Fibroblast of the aortic adventitia (primary cell): ENCODE data around the gene RUBCNL. TPM values are rescaled to one million over a fixed set of nuclear protein-coding genes. Genes with fewer than 3 reads are reported as not detected.

Source experiments
- DNase-seq: peaks from one replicate; pipeline ENCODE4 v3.0.0-alpha.2; 2010; ENCODE audit warnings: low read depth
- H3K4me3 ChIP-seq: 2 replicates; pipeline ENCODE4 v1.5.1; 2011; ENCODE audit warnings: low read depth, mild to moderate bottlenecking, control low read depth, low read length, moderate library complexity
- CTCF ChIP-seq: IDR thresholded peaks from 2 replicates; pipeline ENCODE4 v1.5.1; 2011; ENCODE audit warnings: mild to moderate bottlenecking, low read length, control low read depth, inconsistent platforms; ENCODE audit not compliant: insufficient read depth
- total RNA-seq: library from RNA; depleted of rRNA; stranded (reverse); fragments of >200 nt; gene quantifications from 2 replicates; pipeline ENCODE4 v1.2.3, GENCODE V29; 2012; ENCODE audit warnings: low replicate concordance

The RUBCNL gene
- total RNA-seq, 1 donor = 4.6 TPM

- no peak for DNase-seq
- TF ChIP-seq CTCF = no peak
- no peak overlapping the region for H3K4me3 ChIP-seq
These were observed 73.4 kb downstream of the RUBCNL start for GRCh38 chr13:46313432-46314257.

GRCh38 chr13:46313024-46313423 is 74.0 kb downstream of the RUBCNL start:
- no peak for DNase-seq
- TF ChIP-seq CTCF = no peak
- H3K4me3 ChIP-seq = no peak overlapping the region

GRCh38 chr13:46311217-46311616 is 75.8 kb downstream of the RUBCNL start:
- no peak for DNase-seq
- H3K4me3 ChIP-seq = no peak overlapping the region
- TF ChIP-seq CTCF = no peak

GRCh38 chr13:46310066-46310465 is 77.0 kb downstream of the RUBCNL start:
- H3K4me3 ChIP-seq = no peak overlapping the region
- no peak for TF ChIP-seq CTCF
- no peak for DNase-seq

- TF ChIP-seq CTCF = no peak
- DNase-seq = no peak
- no peak overlapping the region for H3K4me3 ChIP-seq
These were observed 79.5 kb downstream of the RUBCNL start for GRCh38 chr13:46307554-46307953.

- TF ChIP-seq CTCF = no peak
- DNase-seq = no peak
- no peak overlapping the region for H3K4me3 ChIP-seq
These were observed 82.5 kb downstream of the RUBCNL start for GRCh38 chr13:46304546-46304945.
